Kidney (tissue), 14 donors: Measurements from ENCODE around the gene OCIAD2. TPM values are rescaled to one million over a fixed set of nuclear protein-coding genes. Genes with fewer than 3 reads are reported as not detected.

ENCODE experiments used
- DNase-seq, 5 donors: peaks; one replicate each; pipeline ENCODE4 v3.0.0-alpha.2; 2013 to 2020
- FAIRE-seq: peaks from 2 replicates; lab custom pipeline; 2012; peaks lifted over from hg19 to GRCh38; lab: Jason Lieb, UNC
- H3K27ac ChIP-seq, 2 donors: one replicate each; pipeline ENCODE4 v1.7.0; 2013; ENCODE audit warnings: low read depth in 2 of 2, low read length in 2 of 2, inconsistent platforms in 1 of 2
- H3K27me3 ChIP-seq: one replicate; pipeline ENCODE4 v1.7.1; 2013; ENCODE audit warnings: low read length, inconsistent platforms; ENCODE audit not compliant: control insufficient read depth, insufficient read depth
- H3K36me3 ChIP-seq, 3 donors: one replicate each; pipeline versions ENCODE4 v1.7.0 to v1.7.1; 2013; ENCODE audit warnings: low read length in 3 of 3, control low read depth in 1 of 3, inconsistent platforms in 1 of 3; ENCODE audit not compliant: insufficient read depth in 3 of 3, control insufficient read depth in 2 of 3
- H3K4me1 ChIP-seq, 3 donors: one replicate each; pipeline versions ENCODE4 v1.7.0 to v1.7.1; 2013; ENCODE audit warnings: low read length in 3 of 3, inconsistent platforms in 1 of 3, low read depth in 1 of 3; ENCODE audit not compliant: control insufficient read depth in 2 of 3, insufficient read depth in 2 of 3
- H3K4me3 ChIP-seq, 3 donors: one replicate each; pipeline versions ENCODE4 v1.7.0 to v1.8.1; 2013; ENCODE audit warnings: low read length in 3 of 3, control low read depth in 1 of 3, inconsistent platforms in 1 of 3
- H3K9ac ChIP-seq, 3 donors: one replicate each; pipeline versions ENCODE4 v1.7.0 to v1.7.1; 2013; ENCODE audit warnings: low read length in 3 of 3, control low read depth in 1 of 3, inconsistent platforms in 1 of 3
- H3K9me3 ChIP-seq, 3 donors: one replicate each; pipeline versions ENCODE4 v1.7.0 to v1.7.1; 2013; ENCODE audit warnings: low read length in 3 of 3, control low read depth in 1 of 3, inconsistent platforms in 1 of 3; ENCODE audit not compliant: control insufficient read depth in 2 of 3, insufficient read depth in 1 of 3
- CTCF ChIP-seq: IDR thresholded peaks from 3 replicates; pipeline ENCODE4 v1.5.1; 2012; ENCODE audit warnings: mild to moderate bottlenecking, moderate library complexity, borderline replicate concordance; ENCODE audit not compliant: insufficient read depth; ENCODE audit errors: extremely low read depth
- intact Hi-C: fragments of 100-400 bp; cut with DNase I; formaldehyde crosslinking; loops from one replicate; pipeline ENCODE4 v1.11.1; 2022
- polyA plus RNA-seq: library from polyadenylated mRNA; stranded (reverse); fragments of 350-450 nt; fragmentation: Illumina TruSeq; extraction: RNeasy Lipid Tissue Mini Kit (QIAGEN cat#74804); gene quantifications from one replicate; pipeline ENCODE4 v1.2.3, GENCODE V29; 2014; ENCODE audit warnings: low read depth, low replicate concordance; ENCODE audit not compliant: insufficient read depth
- total RNA-seq: library from RNA; stranded (reverse); fragmentation: NEBNext Ultra II Directional; extraction: Animal tissue kit (Norgen Biotek cat#: 25700); gene quantifications from one replicate; pipeline ENCODE4 v1.2.1, GENCODE V29; 2021
- donor health status: control.
- donor health status: control.
- donor health status: control.
- donor health status: control.
- donor health status: control.
- donor health status: DM: yes; HTN: yes; CAD: no.
- donor health status: Normal renal cell carcinoma (clear cell type).

OCIAD2 gene
- total and polyA plus RNA-seq, 2 donors from 2014 or later = 76.3 to 277 TPM

GRCh38 chr4:48901196-48901595, 5.4 kb downstream of the OCIAD2 start:
- Histone ChIP-seq H3K4me3 (no peak overlapping the region), H3K9me3 (no peaks in the 10 kb centered on the region), H3K27ac (no peak overlapping the region), H3K36me3 (peaks cover 5 to 34% (median 17%) of the 10 kb centered on the region in 3 donors), H3K9ac (no peak overlapping the region), H3K4me1 (peaks cover 0 to 6% (median 0%) of the 10 kb centered on the region in 3 donors), H3K27me3 (no peaks in the 10 kb centered on the region)
- intact Hi-C loops = no loop called here
- FAIRE-seq (no peak), DNase-seq (no peak)
- TF ChIP-seq CTCF = no peak

- DNase-seq (no peak), FAIRE-seq (no peak)
- intact Hi-C loops = no loop called here
- Histone ChIP-seq H3K4me3 (no peak overlapping the region), H3K27ac (no peak overlapping the region), H3K9me3 (no peaks in the 10 kb centered on the region), H3K4me1 (peaks cover 0 to 6% (median 0%) of the 10 kb centered on the region in 3 donors), H3K9ac (no peak overlapping the region), H3K36me3 (peaks cover 5 to 34% (median 21%) of the 10 kb centered on the region in 3 donors), H3K27me3 (no peaks in the 10 kb centered on the region)
- no peak for TF ChIP-seq CTCF
Measured at GRCh38 chr4:48899950-48900349, 6.6 kb downstream of the OCIAD2 start.

GRCh38 chr4:48899432-48899749, 7.2 kb downstream of the OCIAD2 start:
- H3K9me3 ChIP-seq = no peaks in the 10 kb centered on the region
- no peak overlapping the region for H3K9ac ChIP-seq
- DNase-seq (no peak), FAIRE-seq (no peak)
- no peak for TF ChIP-seq CTCF
- H3K27me3 ChIP-seq = no peaks in the 10 kb centered on the region
- H3K4me1 ChIP-seq = peaks cover 0 to under 1% (median 0%) of the 10 kb centered on the region in 3 donors
- intact Hi-C loops = no loop called here
- peaks cover 5 to 34% (median 21%) of the 10 kb centered on the region in 3 donors for H3K36me3 ChIP-seq
- H3K27ac ChIP-seq = no peak overlapping the region
- H3K4me3 ChIP-seq = no peak overlapping the region

GRCh38 chr4:48898733-48899431, 7.7 kb downstream of the OCIAD2 start:
- no peak for TF ChIP-seq CTCF
- Histone ChIP-seq H3K27me3 (no peaks in the 10 kb centered on the region), H3K9me3 (no peaks in the 10 kb centered on the region), H3K36me3 (peaks cover 5 to 29% (median 21%) of the 10 kb centered on the region in 3 donors), H3K27ac (no peak overlapping the region), H3K4me3 (no peak overlapping the region), H3K4me1 (no peaks in the 10 kb centered on the region), H3K9ac (no peak overlapping the region)
- DNase-seq (no peak), FAIRE-seq (no peak)
- intact Hi-C loops = no loop called here
